Kidney epithelial cell (primary cell): ENCODE results near the gene TMEM244. TPM values are rescaled to one million over a fixed set of nuclear protein-coding genes. Genes with fewer than 3 reads are reported as not detected.
"Not testable (repeated sequence)": the region's sequence is repeated elsewhere in the genome, so short reads cannot be mapped to it uniquely, and the experiment has no call there.

ENCODE experiments used
- DNase-seq: peaks from one replicate; pipeline ENCODE4 v3.0.0-alpha.2; 2010; ENCODE audit warnings: low read depth
- H3K27me3 ChIP-seq: 2 replicates; pipeline ENCODE4 v1.6.0; 2011; ENCODE audit warnings: low read length; ENCODE audit not compliant: control insufficient read depth, insufficient read depth
- H3K36me3 ChIP-seq: 2 replicates; pipeline ENCODE4 v1.5.1; 2011; ENCODE audit warnings: low read length; ENCODE audit not compliant: control insufficient read depth, insufficient read depth
- H3K4me3 ChIP-seq: 2 replicates; pipeline ENCODE4 v1.5.1; 2011; ENCODE audit warnings: low read depth, mild to moderate bottlenecking, control low read depth, low read length
- total RNA-seq: library from RNA; depleted of rRNA; stranded (reverse); fragments of >200 nt; gene quantifications from 2 replicates; pipeline ENCODE4 v1.2.3, GENCODE V29; 2015
- TF ChIP-seq, protein P1 (sequence below): IDR thresholded peaks from 2 replicates; pipeline ENCODE4 v1.5.1; 2011; ENCODE audit warnings: mild to moderate bottlenecking, moderate library complexity, low read length, control low read depth, inconsistent platforms; ENCODE audit not compliant: insufficient read depth, poor library complexity, severe bottlenecking

TMEM244 gene
- total RNA-seq, 1 donor from 2014 or later = not detected

DNA sequence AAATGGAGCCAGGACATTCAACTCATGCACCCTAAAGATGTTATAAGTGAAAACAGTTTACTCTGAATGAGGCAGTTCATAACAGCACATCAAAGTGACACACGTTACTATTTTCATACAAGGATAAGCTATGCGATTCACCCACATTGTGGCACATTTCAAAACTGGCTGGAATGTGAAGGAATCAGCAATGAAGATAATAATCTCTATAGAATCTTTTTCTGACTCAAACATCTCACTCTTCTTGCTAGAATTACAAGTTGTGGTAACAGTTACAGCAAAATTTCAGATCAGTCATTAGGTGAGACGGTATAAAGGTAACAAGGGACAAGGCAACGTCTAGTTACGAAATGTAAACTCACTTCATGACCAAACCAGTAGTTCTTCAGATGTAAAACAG is 17.5 kb downstream of the TMEM244 start:
- H3K36me3 ChIP-seq = no peaks in the 10 kb centered on the region
- no peak overlapping the region for H3K4me3 ChIP-seq
- TF ChIP-seq, protein P1, sequence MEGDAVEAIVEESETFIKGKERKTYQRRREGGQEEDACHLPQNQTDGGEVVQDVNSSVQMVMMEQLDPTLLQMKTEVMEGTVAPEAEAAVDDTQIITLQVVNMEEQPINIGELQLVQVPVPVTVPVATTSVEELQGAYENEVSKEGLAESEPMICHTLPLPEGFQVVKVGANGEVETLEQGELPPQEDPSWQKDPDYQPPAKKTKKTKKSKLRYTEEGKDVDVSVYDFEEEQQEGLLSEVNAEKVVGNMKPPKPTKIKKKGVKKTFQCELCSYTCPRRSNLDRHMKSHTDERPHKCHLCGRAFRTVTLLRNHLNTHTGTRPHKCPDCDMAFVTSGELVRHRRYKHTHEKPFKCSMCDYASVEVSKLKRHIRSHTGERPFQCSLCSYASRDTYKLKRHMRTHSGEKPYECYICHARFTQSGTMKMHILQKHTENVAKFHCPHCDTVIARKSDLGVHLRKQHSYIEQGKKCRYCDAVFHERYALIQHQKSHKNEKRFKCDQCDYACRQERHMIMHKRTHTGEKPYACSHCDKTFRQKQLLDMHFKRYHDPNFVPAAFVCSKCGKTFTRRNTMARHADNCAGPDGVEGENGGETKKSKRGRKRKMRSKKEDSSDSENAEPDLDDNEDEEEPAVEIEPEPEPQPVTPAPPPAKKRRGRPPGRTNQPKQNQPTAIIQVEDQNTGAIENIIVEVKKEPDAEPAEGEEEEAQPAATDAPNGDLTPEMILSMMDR = no peak
- DNase-seq = no peak
- no peaks in the 10 kb centered on the region for H3K27me3 ChIP-seq

GRCh38 chr6:129842881-129843409 is 18.2 kb downstream of the TMEM244 start:
- TF ChIP-seq, protein P1 = no peak
- H3K4me3 ChIP-seq = no peak overlapping the region

GRCh38 chr6:129842137-129842536 is 19.0 kb downstream of the TMEM244 start:
- TF ChIP-seq, protein P1 = no peak
- H3K27me3 ChIP-seq = no peaks in the 10 kb centered on the region
- H3K36me3 ChIP-seq = no peaks in the 10 kb centered on the region
- no peak overlapping the region for H3K4me3 ChIP-seq
- no peak for DNase-seq

More at GRCh38 chr6:129842881-129843409, 18.2 kb downstream of the TMEM244 start:
- Histone ChIP-seq H3K36me3 (no peaks in the 10 kb centered on the region), H3K27me3 (no peaks in the 10 kb centered on the region)
- DNase-seq = no peak

DNA sequence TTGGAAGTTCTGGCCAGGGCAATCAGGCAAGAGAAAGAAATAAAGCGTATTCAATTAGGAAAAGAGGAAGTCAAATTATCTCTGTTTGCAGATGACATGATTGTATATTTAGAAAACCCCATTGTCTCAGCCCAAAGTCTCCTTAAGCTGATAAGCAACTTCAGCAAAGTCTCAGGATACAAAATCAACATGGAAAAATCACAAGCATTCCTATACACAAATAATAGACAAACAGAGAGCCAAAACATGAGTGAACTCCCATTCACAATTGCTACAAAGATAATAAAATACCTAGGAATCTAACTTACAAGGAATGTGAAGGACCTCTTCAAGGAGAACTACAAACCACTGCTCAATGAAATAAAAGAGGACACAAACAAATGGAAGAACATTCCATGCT is 21.6 kb downstream of the TMEM244 start:
- not testable (repeated sequence) for H3K36me3 ChIP-seq, DNase-seq, H3K27me3 ChIP-seq, H3K4me3 ChIP-seq

DNA sequence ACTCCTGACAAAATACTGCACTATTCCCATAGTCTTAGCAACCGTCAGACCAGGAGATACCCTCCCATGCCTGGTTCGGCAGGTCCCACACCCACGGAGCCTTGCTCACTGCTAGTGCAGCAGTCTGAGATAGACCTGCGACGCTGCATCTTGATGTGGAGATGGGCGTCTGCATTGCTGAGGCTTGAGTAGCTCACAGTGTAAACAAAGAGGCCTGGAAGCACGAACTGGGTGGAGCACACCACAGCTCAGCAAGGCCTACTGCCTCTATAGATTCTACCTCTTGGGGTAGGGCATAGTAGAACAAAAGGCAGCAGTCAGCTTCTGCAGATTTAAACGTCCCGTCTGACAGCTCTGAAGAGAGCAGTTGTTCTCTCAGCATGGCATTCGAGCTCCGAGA is 25.4 kb downstream of the TMEM244 start:
- Histone ChIP-seq H3K4me3 (no peak overlapping the region), H3K36me3 (no peaks in the 10 kb centered on the region), H3K27me3 (no peaks in the 10 kb centered on the region)
- TF ChIP-seq, protein P1 = no peak
- DNase-seq = no peak

- H3K27me3 ChIP-seq = no peaks in the 10 kb centered on the region
- no peak for DNase-seq
- H3K4me3 ChIP-seq = no peak overlapping the region
- no peaks in the 10 kb centered on the region for H3K36me3 ChIP-seq
- TF ChIP-seq, protein P1 = no peak
These were observed 28.8 kb downstream of the TMEM244 start for GRCh38 chr6:129832299-129832698.

DNA sequence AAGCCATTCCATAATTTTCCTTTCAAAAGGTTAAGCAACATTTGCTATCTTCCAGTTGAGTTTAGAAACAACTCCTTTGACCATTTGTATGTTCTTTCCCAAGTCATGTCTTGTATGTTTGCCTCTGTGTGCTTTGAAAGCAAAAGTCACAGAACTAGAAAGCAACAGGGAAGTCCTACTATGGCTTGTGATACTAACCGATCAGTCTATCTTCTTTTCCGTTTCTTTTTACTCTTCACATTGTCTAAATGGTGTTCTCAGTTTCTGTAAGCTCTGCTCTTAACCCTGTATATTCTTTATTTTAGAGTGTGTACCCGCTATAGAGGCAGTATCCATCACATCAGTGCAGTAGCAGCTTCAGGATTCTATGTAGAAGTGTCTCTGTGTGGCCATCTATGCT is 32.9 kb downstream of the TMEM244 start:
- Histone ChIP-seq H3K36me3 (no peaks in the 10 kb centered on the region), H3K4me3 (no peak overlapping the region), H3K27me3 (no peaks in the 10 kb centered on the region)
- no peak for DNase-seq
- TF ChIP-seq, protein P1 = no peak
